Measurements from ENCODE around the gene MGA. TPM values are rescaled to one million over a fixed set of nuclear protein-coding genes. Genes with fewer than 3 reads are reported as not detected.

MGA gene
- total RNA-seq, 4 donors from 2014 or later: 53.1 to 107 (median 67.6) TPM

DNA sequence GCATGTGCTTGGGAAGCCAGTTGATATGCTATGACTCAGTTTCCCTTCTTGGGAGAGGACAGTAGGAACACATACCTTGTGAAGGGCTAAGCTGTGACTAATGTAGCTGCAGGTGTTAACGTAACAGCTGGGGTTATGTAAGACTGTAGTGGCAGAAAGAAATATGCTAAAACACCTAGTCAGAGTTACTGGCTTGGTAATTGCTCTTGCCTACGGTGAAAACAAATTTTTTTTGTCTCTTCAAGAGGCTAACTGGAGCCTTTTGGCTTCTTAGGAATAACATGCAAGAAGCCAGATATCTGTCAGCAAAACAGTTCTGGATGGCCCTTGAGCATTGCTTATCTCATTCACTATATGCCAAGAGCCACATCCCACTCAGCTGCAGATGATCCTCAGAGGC is 115.4 kb downstream of the MGA start:
- DNase-seq: no peak
- Histone ChIP-seq H3K27me3 (no peaks in the 10 kb centered on the region), H3K4me1 (peaks cover 47 to 66% of the 10 kb centered on the region in 2 donors), H3K9me3 (no peaks in the 10 kb centered on the region), H3K4me3 (replicated peaks in 1 of 3) (peak overlapping the region in 1 of 3 donors; percentile 8), H3K27ac (peak overlapping the region in 2 of 3 donors; percentile 77 to 86), H3K36me3 (no peaks in the 10 kb centered on the region)
- WGBS, 2 donors: 21 to 25% methylated on average over 2 of the region's 2 CpGs
- intact Hi-C loops (cut with DNase I): no loop called here
- TF ChIP-seq CTCF (IDR thresholded peaks at IDR 0.05): no peak
- TF ChIP-seq POLR2A (IDR thresholded peaks at IDR 0.05): no peak

DNA sequence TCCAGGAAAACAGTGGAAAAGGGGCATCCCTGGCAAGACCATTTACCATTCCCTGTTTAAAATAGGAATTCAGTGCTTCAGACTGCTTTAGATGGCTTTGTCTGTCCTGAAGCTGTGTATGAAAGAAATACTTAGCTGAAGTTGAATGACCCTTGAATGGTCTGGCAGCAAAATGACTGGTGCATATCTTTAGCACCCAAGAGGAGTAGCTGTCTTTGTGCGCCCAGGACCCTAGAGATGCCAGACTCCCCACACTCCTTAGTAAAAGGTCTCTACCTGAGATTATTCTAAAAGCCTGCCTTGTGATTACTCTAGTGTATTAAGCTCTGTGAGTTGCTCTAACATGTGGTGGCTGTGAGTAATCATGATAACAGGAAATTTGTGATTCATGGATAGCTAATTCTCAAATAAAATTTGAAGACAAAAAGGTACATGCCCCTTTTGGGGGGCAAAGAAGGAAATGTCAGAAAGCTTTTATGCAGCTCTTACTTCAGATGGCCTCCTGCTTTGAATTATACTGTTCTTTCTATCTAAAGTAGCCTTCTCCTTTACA is 117.3 kb downstream of the MGA start:
- H3K4me1 ChIP-seq: peaks cover 57 to 73% of the 10 kb centered on the region in 2 donors
- WGBS, 2 donors: 26 to 33% methylated on average over 1 of the region's 1 CpG
- H3K27ac ChIP-seq: peak overlapping the region; percentile 15 to 50 (median 40)
- H3K27me3 ChIP-seq: no peaks in the 10 kb centered on the region
- DNase-seq: peak; percentile 64 to 76
- H3K4me3 ChIP-seq (replicated peaks in 1 of 3): no peak overlapping the region
- TF ChIP-seq POLR2A (IDR thresholded peaks at IDR 0.05): no peak
- TF ChIP-seq CTCF (IDR thresholded peaks at IDR 0.05): no peak
- intact Hi-C loops (cut with DNase I): no loop called here
- no peaks in the 10 kb centered on the region for H3K36me3 ChIP-seq
- H3K9me3 ChIP-seq: no peaks in the 10 kb centered on the region

DNA sequence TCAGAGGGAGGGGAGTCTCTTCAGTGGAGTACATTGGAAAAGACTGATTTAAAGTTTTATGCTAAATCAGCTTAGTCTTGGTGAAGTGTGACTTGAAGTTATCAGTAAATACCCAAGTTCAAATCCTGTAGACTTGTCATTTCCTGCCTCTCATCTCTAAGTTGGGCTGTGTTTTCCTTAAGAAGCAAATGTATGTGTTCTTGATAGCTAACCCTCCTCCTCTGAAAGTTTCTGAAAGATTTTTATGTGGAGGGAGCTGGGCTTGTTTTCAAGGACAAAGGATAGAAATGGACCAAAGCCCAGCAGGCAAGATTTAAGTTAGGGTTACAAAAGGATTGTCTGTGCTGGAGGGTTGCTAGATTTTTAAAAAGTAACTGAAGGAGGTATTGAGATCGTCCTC is 118.3 kb downstream of the MGA start:
- DNase-seq: no peak
- no peaks in the 10 kb centered on the region for H3K36me3 ChIP-seq
- no peaks in the 10 kb centered on the region for H3K27me3 ChIP-seq
- WGBS, 2 donors: 58 to 79% methylated on average over 1 of the region's 1 CpG
- H3K27ac ChIP-seq: peak overlapping the region in 1 of 3 donors; percentile 40
- TF ChIP-seq POLR2A (IDR thresholded peaks at IDR 0.05) (no peak), CTCF (IDR thresholded peaks at IDR 0.05) (no peak)
- H3K4me3 ChIP-seq (replicated peaks in 1 of 3): no peak overlapping the region
- peaks cover 63 to 69% of the 10 kb centered on the region in 2 donors for H3K4me1 ChIP-seq
- H3K9me3 ChIP-seq: no peaks in the 10 kb centered on the region
- intact Hi-C loops (cut with DNase I): no loop called here

GRCh38 chr15:41779662-41780157 is 119.5 kb downstream of the MGA start:
- peak overlapping the region in 2 of 3 donors; percentile 19 to 62 for H3K27ac ChIP-seq
- 61 to 62% methylated on average over 4 of the region's 4 CpGs for WGBS, 2 donors
- no peaks in the 10 kb centered on the region for H3K36me3 ChIP-seq
- no peaks in the 10 kb centered on the region for H3K9me3 ChIP-seq
- TF ChIP-seq CTCF (IDR thresholded peaks at IDR 0.05) (no peak), POLR2A (IDR thresholded peaks at IDR 0.05) (no peak)
- no peaks in the 10 kb centered on the region for H3K27me3 ChIP-seq
- intact Hi-C loops (cut with DNase I): no loop called here
- peaks cover 63 to 67% of the 10 kb centered on the region in 2 donors for H3K4me1 ChIP-seq
- peak in 1 of 2 donors; percentile 22 for DNase-seq
- no peak overlapping the region for H3K4me3 ChIP-seq (replicated peaks in 1 of 3)

- TF ChIP-seq POLR2A (IDR thresholded peaks at IDR 0.05) (no peak), CTCF (IDR thresholded peaks at IDR 0.05) (no peak)
- Histone ChIP-seq H3K9me3 (no peaks in the 10 kb centered on the region), H3K4me3 (replicated peaks in 1 of 3) (no peak overlapping the region), H3K36me3 (no peaks in the 10 kb centered on the region), H3K4me1 (peaks cover 57 to 65% of the 10 kb centered on the region in 2 donors), H3K27ac (peak overlapping the region in 2 of 3 donors; percentile 19 to 62), H3K27me3 (no peaks in the 10 kb centered on the region)
- 30% methylated on average over 2 of the region's 2 CpGs for WGBS, 2 donors
- no peak for DNase-seq
- intact Hi-C loops (cut with DNase I): no loop called here
Observed at GRCh38 chr15:41780266-41780665, 120.1 kb downstream of the MGA start.
